ENCODE data around the gene HSDL1. TPM values are rescaled to one million over a fixed set of nuclear protein-coding genes. Genes with fewer than 3 reads are reported as not detected.

Gene HSDL1
- polyA plus RNA-seq, 2 donors = 6.3 to 9.7 TPM

- H3K4me3 ChIP-seq (ENCODE audit: low read depth in 1 of 2, low read length in 2 of 2) = no peak overlapping the region
- no peak overlapping the region for H3K27ac ChIP-seq (ENCODE audit: low read depth in 2 of 2, low read length in 1 of 2)
- 36 to 40% methylated on average over 9 of the region's 9 CpGs for WGBS, 2 donors
- no peaks in the 10 kb centered on the region for H3K36me3 ChIP-seq (ENCODE audit: control insufficient read depth in 2 of 2, insufficient read depth in 2 of 2, low read length in 1 of 2)
- no peaks in the 10 kb centered on the region for H3K4me1 ChIP-seq (ENCODE audit: control insufficient read depth in 2 of 2, insufficient read depth in 2 of 2, low read length in 1 of 2)
- peaks cover 0 to 4% of the 10 kb centered on the region in 2 donors for H3K27me3 ChIP-seq (ENCODE audit: control insufficient read depth in 1 of 2, insufficient read depth in 2 of 2, low read length in 2 of 2)
- no peaks in the 10 kb centered on the region for H3K9me3 ChIP-seq (ENCODE audit: control insufficient read depth in 2 of 2, insufficient read depth in 1 of 2, low read depth in 1 of 2, low read length in 1 of 2)
Measured at GRCh38 chr16:84159007-84159406, 14.0 kb upstream of the HSDL1 start.

- no peaks in the 10 kb centered on the region for H3K4me1 ChIP-seq (ENCODE audit: control insufficient read depth in 2 of 2, insufficient read depth in 2 of 2, low read length in 1 of 2)
- 44 to 51% methylated on average over 5 of the region's 5 CpGs for WGBS, 2 donors
- H3K27me3 ChIP-seq (ENCODE audit: control insufficient read depth in 1 of 2, insufficient read depth in 2 of 2, low read length in 2 of 2) = peaks cover 0 to 4% of the 10 kb centered on the region in 2 donors
- H3K36me3 ChIP-seq (ENCODE audit: control insufficient read depth in 2 of 2, insufficient read depth in 2 of 2, low read length in 1 of 2) = no peaks in the 10 kb centered on the region
- H3K9me3 ChIP-seq (ENCODE audit: control insufficient read depth in 2 of 2, insufficient read depth in 1 of 2, low read depth in 1 of 2, low read length in 1 of 2) = no peaks in the 10 kb centered on the region
- H3K4me3 ChIP-seq (ENCODE audit: low read depth in 1 of 2, low read length in 2 of 2) = no peak overlapping the region
- H3K27ac ChIP-seq (ENCODE audit: low read depth in 2 of 2, low read length in 1 of 2) = no peak overlapping the region
Measured at GRCh38 chr16:84156342-84156784, 11.4 kb upstream of the HSDL1 start.

GRCh38 chr16:84155771-84156170 lies 10.8 kb upstream of the HSDL1 start:
- no peak overlapping the region for H3K27ac ChIP-seq (ENCODE audit: low read depth in 2 of 2, low read length in 1 of 2)

GRCh38 chr16:84155226-84155625 lies 10.2 kb upstream of the HSDL1 start:
- H3K36me3 ChIP-seq (ENCODE audit: control insufficient read depth in 2 of 2, insufficient read depth in 2 of 2, low read length in 1 of 2) = no peaks in the 10 kb centered on the region
- no peaks in the 10 kb centered on the region for H3K9me3 ChIP-seq (ENCODE audit: control insufficient read depth in 2 of 2, insufficient read depth in 1 of 2, low read depth in 1 of 2, low read length in 1 of 2)
- no peaks in the 10 kb centered on the region for H3K4me1 ChIP-seq (ENCODE audit: control insufficient read depth in 2 of 2, insufficient read depth in 2 of 2, low read length in 1 of 2)
- H3K27me3 ChIP-seq (ENCODE audit: control insufficient read depth in 1 of 2, insufficient read depth in 2 of 2, low read length in 2 of 2) = peaks cover 0 to 4% of the 10 kb centered on the region in 2 donors
- 92 to 97% methylated on average over 4 of the region's 4 CpGs for WGBS, 2 donors
- no peak overlapping the region for H3K4me3 ChIP-seq (ENCODE audit: low read depth in 1 of 2, low read length in 2 of 2)
- H3K27ac ChIP-seq (ENCODE audit: low read depth in 2 of 2, low read length in 1 of 2) = no peak overlapping the region

More at GRCh38 chr16:84155771-84156170, 10.8 kb upstream of the HSDL1 start:
- no peaks in the 10 kb centered on the region for H3K4me1 ChIP-seq (ENCODE audit: control insufficient read depth in 2 of 2, insufficient read depth in 2 of 2, low read length in 1 of 2)
- H3K9me3 ChIP-seq (ENCODE audit: control insufficient read depth in 2 of 2, insufficient read depth in 1 of 2, low read depth in 1 of 2, low read length in 1 of 2) = no peaks in the 10 kb centered on the region
- no peaks in the 10 kb centered on the region for H3K36me3 ChIP-seq (ENCODE audit: control insufficient read depth in 2 of 2, insufficient read depth in 2 of 2, low read length in 1 of 2)
- H3K4me3 ChIP-seq (ENCODE audit: low read depth in 1 of 2, low read length in 2 of 2) = no peak overlapping the region
- WGBS, 2 donors = 89 to 90% methylated on average over 6 of the region's 6 CpGs
- peaks cover 0 to 4% of the 10 kb centered on the region in 2 donors for H3K27me3 ChIP-seq (ENCODE audit: control insufficient read depth in 1 of 2, insufficient read depth in 2 of 2, low read length in 2 of 2)

GRCh38 chr16:84153660-84154214 lies 8.8 kb upstream of the HSDL1 start:
- Histone ChIP-seq H3K27me3 (ENCODE audit: control insufficient read depth in 1 of 2, insufficient read depth in 2 of 2, low read length in 2 of 2) (no peaks in the 10 kb centered on the region), H3K4me1 (ENCODE audit: control insufficient read depth in 2 of 2, insufficient read depth in 2 of 2, low read length in 1 of 2) (no peaks in the 10 kb centered on the region), H3K36me3 (ENCODE audit: control insufficient read depth in 2 of 2, insufficient read depth in 2 of 2, low read length in 1 of 2) (no peaks in the 10 kb centered on the region), H3K27ac (ENCODE audit: low read depth in 2 of 2, low read length in 1 of 2) (no peak overlapping the region), H3K4me3 (ENCODE audit: low read depth in 1 of 2, low read length in 2 of 2) (no peak overlapping the region), H3K9me3 (ENCODE audit: control insufficient read depth in 2 of 2, insufficient read depth in 1 of 2, low read depth in 1 of 2, low read length in 1 of 2) (no peaks in the 10 kb centered on the region)
- WGBS, 2 donors = 46 to 63% methylated on average over 8 of the region's 8 CpGs

- Histone ChIP-seq H3K4me1 (ENCODE audit: control insufficient read depth in 2 of 2, insufficient read depth in 2 of 2, low read length in 1 of 2) (no peaks in the 10 kb centered on the region), H3K9me3 (ENCODE audit: control insufficient read depth in 2 of 2, insufficient read depth in 1 of 2, low read depth in 1 of 2, low read length in 1 of 2) (no peaks in the 10 kb centered on the region)
- WGBS, 2 donors = 65 to 67% methylated on average over 3 of the region's 3 CpGs
Measured at GRCh38 chr16:84150926-84151325, 5.9 kb upstream of the HSDL1 start.

GRCh38 chr16:84144209-84144858 lies 643 bp downstream of the HSDL1 start:
- Histone ChIP-seq H3K9me3 (ENCODE audit: control insufficient read depth in 2 of 2, insufficient read depth in 1 of 2, low read depth in 1 of 2, low read length in 1 of 2) (no peaks in the 10 kb centered on the region), H3K36me3 (ENCODE audit: control insufficient read depth in 2 of 2, insufficient read depth in 2 of 2, low read length in 1 of 2) (no peaks in the 10 kb centered on the region), H3K27ac (ENCODE audit: low read depth in 2 of 2, low read length in 1 of 2) (peak overlapping the region; percentile 50 to 80), H3K27me3 (ENCODE audit: control insufficient read depth in 1 of 2, insufficient read depth in 2 of 2, low read length in 2 of 2) (no peaks in the 10 kb centered on the region), H3K4me3 (ENCODE audit: low read depth in 1 of 2, low read length in 2 of 2) (peak overlapping the region; percentile 79 to 91), H3K4me1 (ENCODE audit: control insufficient read depth in 2 of 2, insufficient read depth in 2 of 2, low read length in 1 of 2) (peaks cover 0 to 4% of the 10 kb centered on the region in 2 donors)
- 1% methylated on average over 39 of the region's 39 CpGs for WGBS, 2 donors

More at GRCh38 chr16:84150926-84151325, 5.9 kb upstream of the HSDL1 start:
- no peaks in the 10 kb centered on the region for H3K36me3 ChIP-seq (ENCODE audit: control insufficient read depth in 2 of 2, insufficient read depth in 2 of 2, low read length in 1 of 2)
- H3K4me3 ChIP-seq (ENCODE audit: low read depth in 1 of 2, low read length in 2 of 2) = no peak overlapping the region
- no peak overlapping the region for H3K27ac ChIP-seq (ENCODE audit: low read depth in 2 of 2, low read length in 1 of 2)
- no peaks in the 10 kb centered on the region for H3K27me3 ChIP-seq (ENCODE audit: control insufficient read depth in 1 of 2, insufficient read depth in 2 of 2, low read length in 2 of 2)

GRCh38 chr16:84143784-84144199 lies 1.2 kb downstream of the HSDL1 start:
- Histone ChIP-seq H3K4me3 (ENCODE audit: low read depth in 1 of 2, low read length in 2 of 2) (peak overlapping the region in 1 of 2 donors; percentile 91), H3K27ac (ENCODE audit: low read depth in 2 of 2, low read length in 1 of 2) (no peak overlapping the region), H3K36me3 (ENCODE audit: control insufficient read depth in 2 of 2, insufficient read depth in 2 of 2, low read length in 1 of 2) (no peaks in the 10 kb centered on the region), H3K4me1 (ENCODE audit: control insufficient read depth in 2 of 2, insufficient read depth in 2 of 2, low read length in 1 of 2) (peaks cover 0 to 4% of the 10 kb centered on the region in 2 donors), H3K9me3 (ENCODE audit: control insufficient read depth in 2 of 2, insufficient read depth in 1 of 2, low read depth in 1 of 2, low read length in 1 of 2) (no peaks in the 10 kb centered on the region), H3K27me3 (ENCODE audit: control insufficient read depth in 1 of 2, insufficient read depth in 2 of 2, low read length in 2 of 2) (no peaks in the 10 kb centered on the region)
- 22 to 25% methylated on average over 12 to 13 of the region's 13 CpGs for WGBS, 2 donors

GRCh38 chr16:84143081-84143480 lies 1.9 kb downstream of the HSDL1 start:
- no peaks in the 10 kb centered on the region for H3K9me3 ChIP-seq (ENCODE audit: control insufficient read depth in 2 of 2, insufficient read depth in 1 of 2, low read depth in 1 of 2, low read length in 1 of 2)
- no peaks in the 10 kb centered on the region for H3K27me3 ChIP-seq (ENCODE audit: control insufficient read depth in 1 of 2, insufficient read depth in 2 of 2, low read length in 2 of 2)
- WGBS, 2 donors = 91 to 97% methylated on average over 1 of the region's 1 CpG
- H3K4me1 ChIP-seq (ENCODE audit: control insufficient read depth in 2 of 2, insufficient read depth in 2 of 2, low read length in 1 of 2) = peaks cover 0 to 4% of the 10 kb centered on the region in 2 donors
- H3K4me3 ChIP-seq (ENCODE audit: low read depth in 1 of 2, low read length in 2 of 2) = no peak overlapping the region
- H3K27ac ChIP-seq (ENCODE audit: low read depth in 2 of 2, low read length in 1 of 2) = no peak overlapping the region
- no peaks in the 10 kb centered on the region for H3K36me3 ChIP-seq (ENCODE audit: control insufficient read depth in 2 of 2, insufficient read depth in 2 of 2, low read length in 1 of 2)

Measured in esophagus (tissue), 2 donors.